Kidney (tissue), 14 donors: ENCODE data around the gene KCTD15. TPM values are rescaled to one million over a fixed set of nuclear protein-coding genes. Genes with fewer than 3 reads are reported as not detected.

Experiments
- DNase-seq, 5 donors: peaks; one replicate each; pipeline ENCODE4 v3.0.0-alpha.2; 2013 to 2020
- FAIRE-seq: peaks from 2 replicates; lab custom pipeline; 2012; peaks lifted over from hg19 to GRCh38; lab: Jason Lieb, UNC
- H3K27ac ChIP-seq, 2 donors: one replicate each; pipeline ENCODE4 v1.7.0; 2013; ENCODE audit warnings: low read depth in 2 of 2, low read length in 2 of 2, inconsistent platforms in 1 of 2
- H3K27me3 ChIP-seq: one replicate; pipeline ENCODE4 v1.7.1; 2013; ENCODE audit warnings: low read length, inconsistent platforms; ENCODE audit not compliant: control insufficient read depth, insufficient read depth
- H3K36me3 ChIP-seq, 3 donors: one replicate each; pipeline versions ENCODE4 v1.7.0 to v1.7.1; 2013; ENCODE audit warnings: low read length in 3 of 3, control low read depth in 1 of 3, inconsistent platforms in 1 of 3; ENCODE audit not compliant: insufficient read depth in 3 of 3, control insufficient read depth in 2 of 3
- H3K4me1 ChIP-seq, 3 donors: one replicate each; pipeline versions ENCODE4 v1.7.0 to v1.7.1; 2013; ENCODE audit warnings: low read length in 3 of 3, inconsistent platforms in 1 of 3, low read depth in 1 of 3; ENCODE audit not compliant: control insufficient read depth in 2 of 3, insufficient read depth in 2 of 3
- H3K4me3 ChIP-seq, 3 donors: one replicate each; pipeline versions ENCODE4 v1.7.0 to v1.8.1; 2013; ENCODE audit warnings: low read length in 3 of 3, control low read depth in 1 of 3, inconsistent platforms in 1 of 3
- H3K9ac ChIP-seq, 3 donors: one replicate each; pipeline versions ENCODE4 v1.7.0 to v1.7.1; 2013; ENCODE audit warnings: low read length in 3 of 3, control low read depth in 1 of 3, inconsistent platforms in 1 of 3
- H3K9me3 ChIP-seq, 3 donors: one replicate each; pipeline versions ENCODE4 v1.7.0 to v1.7.1; 2013; ENCODE audit warnings: low read length in 3 of 3, control low read depth in 1 of 3, inconsistent platforms in 1 of 3; ENCODE audit not compliant: control insufficient read depth in 2 of 3, insufficient read depth in 1 of 3
- CTCF ChIP-seq: IDR thresholded peaks from 3 replicates; pipeline ENCODE4 v1.5.1; 2012; ENCODE audit warnings: mild to moderate bottlenecking, moderate library complexity, borderline replicate concordance; ENCODE audit not compliant: insufficient read depth; ENCODE audit errors: extremely low read depth
- intact Hi-C: fragments of 100-400 bp; cut with DNase I; formaldehyde crosslinking; loops from one replicate; pipeline ENCODE4 v1.11.1; 2022
- polyA plus RNA-seq: library from polyadenylated mRNA; stranded (reverse); fragments of 350-450 nt; fragmentation: Illumina TruSeq; extraction: RNeasy Lipid Tissue Mini Kit (QIAGEN cat#74804); gene quantifications from one replicate; pipeline ENCODE4 v1.2.3, GENCODE V29; 2014; ENCODE audit warnings: low read depth, low replicate concordance; ENCODE audit not compliant: insufficient read depth
- total RNA-seq: library from RNA; stranded (reverse); fragmentation: NEBNext Ultra II Directional; extraction: Animal tissue kit (Norgen Biotek cat#: 25700); gene quantifications from one replicate; pipeline ENCODE4 v1.2.1, GENCODE V29; 2021
- donor health status: control.
- donor health status: control.
- donor health status: control.
- donor health status: control.
- donor health status: control.
- donor health status: DM: yes; HTN: yes; CAD: no.
- donor health status: Normal renal cell carcinoma (clear cell type).

KCTD15 gene
- total and polyA plus RNA-seq, 2 donors from 2014 or later: 10.5 to 22.0 TPM

- no peak for TF ChIP-seq CTCF
- Histone ChIP-seq H3K9ac (no peak overlapping the region), H3K27ac (no peak overlapping the region), H3K9me3 (no peaks in the 10 kb centered on the region), H3K27me3 (no peaks in the 10 kb centered on the region), H3K36me3 (no peaks in the 10 kb centered on the region), H3K4me1 (peaks cover 0 to 10% (median 0%) of the 10 kb centered on the region in 3 donors), H3K4me3 (no peak overlapping the region)
- intact Hi-C loops: loop anchor here (10.0 kb wide), 3 partner anchors 215 to 365 kb away; no protein-coding TSS in a partner anchor
- DNase-seq: no peak
- FAIRE-seq: no peak
These were observed 16.8 kb upstream of the KCTD15 start for GRCh38 chr19:33779849-33780248.

- H3K9me3 ChIP-seq: no peaks in the 10 kb centered on the region
- peaks cover 0 to 10% (median 0%) of the 10 kb centered on the region in 3 donors for H3K4me1 ChIP-seq
- H3K27me3 ChIP-seq: no peaks in the 10 kb centered on the region
- intact Hi-C loops: no loop called here
- DNase-seq (no peak), FAIRE-seq (no peak)
- no peak overlapping the region for H3K9ac ChIP-seq
- no peak overlapping the region for H3K27ac ChIP-seq
- TF ChIP-seq CTCF: no peak
- H3K4me3 ChIP-seq: no peak overlapping the region
- no peaks in the 10 kb centered on the region for H3K36me3 ChIP-seq
These were observed 16.4 kb upstream of the KCTD15 start for GRCh38 chr19:33780251-33780650.

- H3K4me3 ChIP-seq: no peak overlapping the region
- H3K9ac ChIP-seq: no peak overlapping the region
- no peaks in the 10 kb centered on the region for H3K9me3 ChIP-seq
- no peaks in the 10 kb centered on the region for H3K27me3 ChIP-seq
- TF ChIP-seq CTCF: no peak
- H3K36me3 ChIP-seq: no peaks in the 10 kb centered on the region
- intact Hi-C loops: no loop called here
- peaks cover 0 to 10% (median 0%) of the 10 kb centered on the region in 3 donors for H3K4me1 ChIP-seq
- DNase-seq: peak in 1 of 5 donors; percentile 29
- H3K27ac ChIP-seq: no peak overlapping the region
- no peak for FAIRE-seq
These were observed 15.9 kb upstream of the KCTD15 start for GRCh38 chr19:33780746-33781145.

- Histone ChIP-seq H3K4me3 (no peak overlapping the region), H3K36me3 (no peaks in the 10 kb centered on the region), H3K9ac (no peak overlapping the region), H3K4me1 (peaks cover 0 to 10% (median 0%) of the 10 kb centered on the region in 3 donors), H3K27me3 (no peaks in the 10 kb centered on the region), H3K27ac (no peak overlapping the region), H3K9me3 (no peaks in the 10 kb centered on the region)
- TF ChIP-seq CTCF: no peak
- intact Hi-C loops: no loop called here
- DNase-seq (peak in 3 of 5 donors; percentile 38 to 62 (median 51)), FAIRE-seq (no peak)
These were observed 15.2 kb upstream of the KCTD15 start for GRCh38 chr19:33781415-33781935.
